SK-N-SH treated with all-trans-retinoic acid at 6 μM for 48 hours (cell line): ENCODE results near the gene BRD1.

Experiments
- ATAC-seq: fragments of 200-7000 bp; cut with Tn5 transposase; 3 replicates; pipeline ENCODE4 v1.9.1; 2020; ENCODE audit warnings: mild to moderate bottlenecking, moderate library complexity
- ARNTL ChIP-seq: fragments of 450-650 bp; formaldehyde crosslinking; IDR thresholded peaks from 2 replicates; pipeline ENCODE4 v1.5.0; 2020; ENCODE audit warnings: low read depth, mild to moderate bottlenecking, moderate library complexity, borderline replicate concordance
- CREB5 ChIP-seq: fragments of 250-450 bp; sonication (Bioruptor Pico); IDR thresholded peaks from 2 replicates; pipeline ENCODE4 v1.5.1; 2020; ENCODE audit warnings: low read depth, mild to moderate bottlenecking, moderate library complexity
- CSDC2 ChIP-seq: fragments of 250-450 bp; sonication (Bioruptor Pico); IDR thresholded peaks from 2 replicates; pipeline ENCODE4 v1.5.0; 2020; ENCODE audit warnings: mild to moderate bottlenecking, moderate library complexity
- CSRNP3 ChIP-seq: fragments of 250-450 bp; sonication (Bioruptor Pico); IDR thresholded peaks from 2 replicates; pipeline ENCODE4 v1.5.1; 2021; ENCODE audit warnings: mild to moderate bottlenecking, moderate library complexity
- ESRRG ChIP-seq: fragments of 250-450 bp; sonication (Bioruptor Pico); IDR thresholded peaks from 2 replicates; pipeline ENCODE4 v1.6.1; 2021; ENCODE audit warnings: mild to moderate bottlenecking
- GLIS3 ChIP-seq: fragments of 250-450 bp; sonication (Bioruptor Pico); IDR thresholded peaks from 2 replicates; pipeline ENCODE4 v1.5.0; 2020; ENCODE audit warnings: mild to moderate bottlenecking, moderate library complexity
- OSR1 ChIP-seq: fragments of 250-450 bp; sonication (Bioruptor Pico); IDR thresholded peaks from 2 replicates; pipeline ENCODE4 v1.8.0; 2022; ENCODE audit warnings: moderate library complexity, mild to moderate bottlenecking, inconsistent platforms
- PATZ1 ChIP-seq: fragments of 250-450 bp; sonication (Bioruptor Pico); IDR thresholded peaks from 2 replicates; pipeline ENCODE4 v1.8.0; 2020; ENCODE audit warnings: mild to moderate bottlenecking, moderate library complexity, borderline replicate concordance
- POU6F1 ChIP-seq: fragments of 250-450 bp; sonication (Bioruptor Pico); IDR thresholded peaks from 2 replicates; pipeline ENCODE4 v1.8.0; 2021; ENCODE audit warnings: low read depth, mild to moderate bottlenecking, moderate library complexity, borderline replicate concordance
- PPARA ChIP-seq: fragments of 250-450 bp; sonication (Bioruptor Pico); IDR thresholded peaks from 2 replicates; pipeline ENCODE4 v1.5.0; 2020; ENCODE audit warnings: mild to moderate bottlenecking, borderline replicate concordance
- RARB ChIP-seq: fragments of 250-450 bp; sonication (Bioruptor Pico); IDR thresholded peaks from 2 replicates; pipeline ENCODE4 v1.8.0; 2021; ENCODE audit warnings: mild to moderate bottlenecking, moderate library complexity
- SNAI2 ChIP-seq: fragments of 250-450 bp; sonication (Bioruptor Pico); IDR thresholded peaks from 2 replicates; pipeline ENCODE4 v1.5.0; 2020; ENCODE audit warnings: mild to moderate bottlenecking, moderate library complexity
- TCF4 ChIP-seq: fragments of 250-450 bp; sonication (Bioruptor Pico); IDR thresholded peaks from 2 replicates; pipeline ENCODE4 v1.8.0; 2021; ENCODE audit warnings: mild to moderate bottlenecking, moderate library complexity, borderline replicate concordance
- TOX ChIP-seq: fragments of 250-450 bp; sonication (Bioruptor Pico); IDR thresholded peaks from 2 replicates; pipeline ENCODE4 v1.8.0; 2021; ENCODE audit warnings: mild to moderate bottlenecking, moderate library complexity, borderline replicate concordance
- TSHZ2 ChIP-seq: fragments of 250-450 bp; sonication (Bioruptor Pico); IDR thresholded peaks from 2 replicates; pipeline ENCODE4 v1.5.0; 2020; ENCODE audit warnings: mild to moderate bottlenecking, moderate library complexity
- ZFP3 ChIP-seq: fragments of 250-450 bp; sonication (Bioruptor Pico); IDR thresholded peaks from 2 replicates; pipeline ENCODE4 v1.5.0; 2020; ENCODE audit warnings: mild to moderate bottlenecking, moderate library complexity
- ZFP30 ChIP-seq: fragments of 450-650 bp; formaldehyde crosslinking; IDR thresholded peaks from 2 replicates; pipeline ENCODE4 v1.5.0; 2022; ENCODE audit warnings: mild to moderate bottlenecking, moderate library complexity
- ZNF565 ChIP-seq: fragments of 450-650 bp; formaldehyde crosslinking; conservative IDR thresholded peaks from 2 replicates; pipeline ENCODE4 v1.5.0; 2020; ENCODE audit warnings: low read depth, mild to moderate bottlenecking, moderate library complexity
- ZNF8 ChIP-seq: fragments of 450-650 bp; formaldehyde crosslinking; IDR thresholded peaks from 2 replicates; pipeline ENCODE4 v1.5.0; 2020; ENCODE audit warnings: mild to moderate bottlenecking, moderate library complexity

BRD1 gene

GRCh38 chr22:49824185-49824925 lies 3.3 kb downstream of the BRD1 start:
- no peak for ATAC-seq
- no peak for TF ChIP-seq GLIS3 (CRISPR knock-in tag)
- no peak for TF ChIP-seq RARB (CRISPR knock-in tag)
- no peak for TF ChIP-seq POU6F1
- no peak for TF ChIP-seq SNAI2 (CRISPR knock-in tag)
- no peak for TF ChIP-seq PPARA (CRISPR knock-in tag)
- TF ChIP-seq OSR1 (CRISPR knock-in tag) = no peak
- TF ChIP-seq ESRRG (CRISPR knock-in tag) = no peak
- no peak for TF ChIP-seq CREB5 (CRISPR knock-in tag)
- TF ChIP-seq PATZ1 (CRISPR knock-in tag) = no peak
- TF ChIP-seq TOX (CRISPR knock-in tag) = no peak
- TF ChIP-seq ARNTL (CRISPR knock-in tag) = no peak
- TF ChIP-seq ZNF8 = no peak
- TF ChIP-seq ZFP30 (CRISPR knock-in tag) = no peak
- TF ChIP-seq TSHZ2 = no peak
- TF ChIP-seq ZNF565 = no peak
- no peak for TF ChIP-seq ZFP3 (CRISPR knock-in tag)
- TF ChIP-seq TCF4 (CRISPR knock-in tag) = no peak

- ATAC-seq = no peak
- TF ChIP-seq CSDC2 (CRISPR knock-in tag) (no peak), CSRNP3 (CRISPR knock-in tag) (no peak), ARNTL (CRISPR knock-in tag) (no peak), ZFP3 (CRISPR knock-in tag) (no peak), CREB5 (CRISPR knock-in tag) (no peak), POU6F1 (no peak), PATZ1 (CRISPR knock-in tag) (no peak), ESRRG (CRISPR knock-in tag) (no peak), ZNF565 (no peak), TSHZ2 (no peak)
Measured at GRCh38 chr22:49823289-49824045, 4.2 kb downstream of the BRD1 start.
